Measurements from ENCODE around the gene ARID1A. TPM values are rescaled to one million over a fixed set of nuclear protein-coding genes. Genes with fewer than 3 reads are reported as not detected.
"Not testable (repeated sequence)": the region's sequence is repeated elsewhere in the genome, so short reads cannot be mapped to it uniquely, and the experiment has no call there.

The ARID1A gene
- total and polyA plus RNA-seq, 12 donors = 11.3 to 90.3 (median 51.1) TPM

DNA sequence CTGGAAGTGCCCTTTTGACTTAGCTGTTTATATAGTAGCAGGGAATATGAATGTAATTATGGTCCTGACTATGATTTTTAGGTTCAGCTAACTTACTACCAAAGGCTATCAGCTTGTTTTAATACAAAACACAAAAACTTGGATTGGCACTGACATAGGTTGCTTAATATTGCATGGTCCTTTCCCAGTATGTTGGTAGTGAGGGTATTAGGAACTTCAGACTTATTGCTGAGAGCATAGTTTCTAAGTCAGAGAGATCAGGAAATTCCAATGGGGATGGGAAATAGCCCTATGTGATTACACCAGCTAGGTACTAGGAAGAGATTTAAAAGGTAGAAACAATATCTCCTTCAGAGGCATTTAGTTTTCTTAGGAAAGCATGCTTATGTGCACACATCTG is 7.7 kb downstream of the ARID1A start:
- TF ChIP-seq POLR2A (IDR thresholded peaks at IDR 0.05) = no peak
- TF ChIP-seq, protein P1, sequence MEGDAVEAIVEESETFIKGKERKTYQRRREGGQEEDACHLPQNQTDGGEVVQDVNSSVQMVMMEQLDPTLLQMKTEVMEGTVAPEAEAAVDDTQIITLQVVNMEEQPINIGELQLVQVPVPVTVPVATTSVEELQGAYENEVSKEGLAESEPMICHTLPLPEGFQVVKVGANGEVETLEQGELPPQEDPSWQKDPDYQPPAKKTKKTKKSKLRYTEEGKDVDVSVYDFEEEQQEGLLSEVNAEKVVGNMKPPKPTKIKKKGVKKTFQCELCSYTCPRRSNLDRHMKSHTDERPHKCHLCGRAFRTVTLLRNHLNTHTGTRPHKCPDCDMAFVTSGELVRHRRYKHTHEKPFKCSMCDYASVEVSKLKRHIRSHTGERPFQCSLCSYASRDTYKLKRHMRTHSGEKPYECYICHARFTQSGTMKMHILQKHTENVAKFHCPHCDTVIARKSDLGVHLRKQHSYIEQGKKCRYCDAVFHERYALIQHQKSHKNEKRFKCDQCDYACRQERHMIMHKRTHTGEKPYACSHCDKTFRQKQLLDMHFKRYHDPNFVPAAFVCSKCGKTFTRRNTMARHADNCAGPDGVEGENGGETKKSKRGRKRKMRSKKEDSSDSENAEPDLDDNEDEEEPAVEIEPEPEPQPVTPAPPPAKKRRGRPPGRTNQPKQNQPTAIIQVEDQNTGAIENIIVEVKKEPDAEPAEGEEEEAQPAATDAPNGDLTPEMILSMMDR (IDR thresholded peaks at IDR 0.05) = no peak
- Histone ChIP-seq H3K36me3 (replicated peaks in 1 of 2) (no peaks in the 10 kb centered on the region), H3K4me3 (no peak overlapping the region), H3K27me3 (no peaks in the 10 kb centered on the region), H3K27ac (no peak overlapping the region), H3K9me3 (replicated peaks in 1 of 3) (no peaks in the 10 kb centered on the region), H3K4me1 (replicated peaks in 1 of 2) (peaks cover 59 to 96% of the 10 kb centered on the region in 2 donors)
- intact Hi-C loops (cut with DNase I) = no loop called here
- DNase-seq = no peak

DNA sequence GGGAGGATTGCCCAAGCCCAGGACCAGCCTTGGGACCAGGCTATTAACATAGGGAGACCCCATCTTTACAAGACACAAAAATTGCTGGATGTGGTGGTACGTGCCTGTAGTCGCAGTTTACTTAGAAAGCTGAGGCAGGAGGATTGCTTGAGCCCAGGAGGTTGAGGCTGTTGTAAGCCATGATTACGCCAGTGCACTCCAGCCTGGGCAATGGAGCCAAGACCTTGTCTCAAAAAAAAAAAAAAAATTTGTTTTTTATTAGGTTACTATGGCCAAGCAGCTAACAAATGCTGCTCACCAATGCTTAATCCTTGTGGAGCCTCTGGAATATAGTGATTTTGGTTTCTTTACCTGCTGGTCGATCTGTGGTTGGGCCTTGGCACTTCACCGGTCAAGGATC is 8.8 kb downstream of the ARID1A start:
- 84 to 94% (median 90%) methylated on average over 5 of the region's 5 CpGs for WGBS, 4 donors
- no peaks in the 10 kb centered on the region for H3K36me3 ChIP-seq (replicated peaks in 1 of 2)
- no peaks in the 10 kb centered on the region for H3K9me3 ChIP-seq (replicated peaks in 1 of 3)
- H3K27ac ChIP-seq = no peak overlapping the region
- intact Hi-C loops (cut with DNase I) = no loop called here
- H3K4me1 ChIP-seq (replicated peaks in 1 of 2) = peaks cover 47 to 85% of the 10 kb centered on the region in 2 donors
- no peak for DNase-seq
- no peak overlapping the region for H3K4me3 ChIP-seq
- H3K27me3 ChIP-seq = no peaks in the 10 kb centered on the region
- TF ChIP-seq, protein P1 (IDR thresholded peaks at IDR 0.05) = no peak
- TF ChIP-seq POLR2A (IDR thresholded peaks at IDR 0.05) = no peak

- H3K27me3 ChIP-seq; DNase-seq; H3K4me3 ChIP-seq; H3K9me3 ChIP-seq (replicated peaks in 1 of 3); H3K36me3 ChIP-seq (replicated peaks in 1 of 2); intact Hi-C loops (cut with DNase I): not testable (repeated sequence)
- Histone ChIP-seq H3K27ac (peak overlapping the region in 2 of 5 donors; percentile 7 to 62), H3K4me1 (replicated peaks in 1 of 2) (peaks cover 44 to 79% of the 10 kb centered on the region in 2 donors)
- WGBS, 4 donors = 81 to 93% (median 90%) methylated on average over 3 to 4 of the region's 4 CpGs
These were observed 9.4 kb downstream of the ARID1A start for GRCh38 chr1:26705227-26705626.

DNA sequence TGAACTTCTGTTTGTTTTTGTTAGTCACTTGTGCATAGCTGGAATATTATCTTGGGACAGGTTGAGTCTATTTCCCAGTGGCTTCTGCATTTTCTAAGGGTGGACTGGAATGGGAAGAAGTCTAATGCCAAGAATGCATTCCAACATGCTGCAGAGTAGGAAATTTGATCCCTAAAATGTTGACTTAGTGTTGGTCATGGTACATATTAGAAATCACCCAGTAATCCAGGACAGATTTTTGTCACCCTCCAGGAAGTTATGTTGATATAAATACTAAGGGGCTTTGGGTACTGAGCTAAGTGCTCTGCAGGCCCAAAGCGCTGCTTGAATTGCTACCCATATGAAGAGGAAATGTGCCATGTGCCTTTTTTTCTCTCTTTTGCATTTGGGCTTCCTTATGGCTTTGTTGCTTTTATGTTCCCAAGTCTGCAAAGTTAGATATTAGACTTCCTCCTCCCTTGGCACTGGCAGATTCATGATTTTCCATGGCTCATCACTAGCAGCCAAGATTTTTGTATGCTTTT is 10.0 kb downstream of the ARID1A start:
- intact Hi-C loops (cut with DNase I) = no loop called here
- peak overlapping the region in 3 of 5 donors; percentile 7 to 62 (median 56) for H3K27ac ChIP-seq
- peak overlapping the region in 1 of 4 donors; percentile 31 for H3K4me3 ChIP-seq
- no peak for DNase-seq
- no peaks in the 10 kb centered on the region for H3K9me3 ChIP-seq (replicated peaks in 1 of 3)
- no peaks in the 10 kb centered on the region for H3K36me3 ChIP-seq (replicated peaks in 1 of 2)
- H3K27me3 ChIP-seq = no peaks in the 10 kb centered on the region
- H3K4me1 ChIP-seq (replicated peaks in 1 of 2) = peaks cover 44 to 72% of the 10 kb centered on the region in 2 donors
- TF ChIP-seq POLR2A (IDR thresholded peaks at IDR 0.05) = no peak
- 52 to 57% (median 55%) methylated on average over 1 of the region's 1 CpG for WGBS, 4 donors

DNA sequence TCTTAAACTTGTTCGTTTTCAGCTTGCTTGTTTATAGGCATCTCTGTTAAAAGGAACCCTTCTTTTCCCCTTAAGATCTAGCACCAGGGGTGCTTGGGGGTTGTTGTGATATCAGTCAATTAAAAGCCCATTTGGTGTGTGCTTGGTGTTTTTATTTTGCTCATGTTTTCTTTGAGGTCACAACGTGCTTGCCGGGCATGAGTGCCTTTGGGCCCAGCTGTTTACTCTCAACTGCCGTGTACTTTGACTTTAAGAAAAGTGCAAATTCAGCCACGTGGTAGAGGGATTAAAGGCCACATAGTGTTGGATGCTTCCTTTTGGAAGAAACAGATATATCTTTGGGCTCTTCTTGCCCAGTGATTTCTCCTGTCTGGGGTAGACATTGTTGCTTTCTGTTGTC is 10.5 kb downstream of the ARID1A start:
- intact Hi-C loops (cut with DNase I) = no loop called here
- WGBS, 4 donors = 2 to 8% (median 6%) methylated on average over 5 of the region's 5 CpGs
- no peaks in the 10 kb centered on the region for H3K27me3 ChIP-seq
- peak overlapping the region in 1 of 4 donors; percentile 31 for H3K4me3 ChIP-seq
- H3K27ac ChIP-seq = peak overlapping the region in 3 of 5 donors; percentile 7 to 62 (median 56)
- peaks cover 40 to 68% of the 10 kb centered on the region in 2 donors for H3K4me1 ChIP-seq (replicated peaks in 1 of 2)
- no peaks in the 10 kb centered on the region for H3K9me3 ChIP-seq (replicated peaks in 1 of 3)
- no peak for DNase-seq
- peaks cover 0 to 1% of the 10 kb centered on the region in 2 donors for H3K36me3 ChIP-seq (replicated peaks in 1 of 2)
- no peak for TF ChIP-seq POLR2A (IDR thresholded peaks at IDR 0.05)
- TF ChIP-seq, protein P1 (IDR thresholded peaks at IDR 0.05) = no peak
